ENCODE results near the gene SLC25A43.

DNA sequence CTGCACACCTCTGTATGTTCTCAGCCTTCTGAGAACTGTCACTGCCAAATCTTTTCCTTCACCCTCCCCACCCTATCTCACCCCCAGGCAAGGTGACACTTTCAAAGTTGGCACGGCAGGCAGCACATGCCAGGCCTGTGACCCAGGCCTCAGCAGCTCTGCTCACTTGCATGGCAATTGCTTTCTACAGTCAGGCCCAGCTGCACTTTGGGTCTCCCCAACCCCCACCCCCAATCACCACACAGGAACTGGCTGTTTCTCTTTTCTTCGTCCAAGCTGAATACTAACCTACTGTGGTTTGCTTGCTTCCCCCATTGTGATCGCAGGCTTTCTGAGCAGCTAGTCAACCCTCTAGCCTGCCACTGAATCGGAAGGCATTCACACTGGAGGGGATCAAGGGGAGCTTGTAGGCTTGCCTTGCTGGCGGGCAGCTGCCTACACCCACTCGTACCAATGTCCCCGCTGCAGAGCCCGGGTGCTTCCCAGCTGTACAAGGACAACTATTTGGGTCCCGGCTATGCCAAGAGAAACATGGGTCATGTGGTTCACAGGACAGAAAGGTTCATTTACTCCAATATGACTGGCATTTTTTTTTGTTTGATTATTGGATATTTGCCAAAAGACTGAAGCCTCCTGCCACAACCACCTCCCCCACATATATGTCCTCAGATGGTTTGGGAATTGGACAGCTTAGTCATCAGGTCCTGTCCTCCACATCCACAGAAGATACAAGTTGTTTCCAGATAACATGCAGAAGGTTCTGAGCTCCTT is 28.1 kb downstream of the SLC25A43 start:
- TF ChIP-seq TAF1 (IDR thresholded peaks at IDR 0.05; ENCODE audit: low read depth, low read length) (no peak), POLR2A (IDR thresholded peaks at IDR 0.05; ENCODE audit: low read depth, low read length) (no peak), POLR2AphosphoS5 (IDR thresholded peaks at IDR 0.05; ENCODE audit: low read depth, low read length) (no peak), SPI1 (IDR thresholded peaks at IDR 0.05; ENCODE audit: low read depth, low read length) (no peak), POU2F2 (IDR thresholded peaks at IDR 0.05; ENCODE audit: low read depth, low read length) (no peak)
